HG02623 (cell line): ENCODE measurements around the gene NKAIN4.

Source experiments
- ATAC-seq: cut with Tn5 transposase; IDR thresholded peaks from one replicate; pipeline ENCODE4 v1.9.1; 2021; ENCODE audit warnings: moderate library complexity; ENCODE audit not compliant: unreplicated experiment

The NKAIN4 gene

GRCh38 chr20:63274381-63275228 is 20.3 kb upstream of the NKAIN4 start:
- ATAC-seq = no peak

- no peak for ATAC-seq
Observed at GRCh38 chr20:63273635-63274380, 19.5 kb upstream of the NKAIN4 start.

GRCh38 chr20:63273059-63273579 is 18.9 kb upstream of the NKAIN4 start:
- no peak for ATAC-seq

GRCh38 chr20:63272105-63273058 is 18.1 kb upstream of the NKAIN4 start, which contains the start of gene ARFGAP1:
Gene ARFGAP1 (plus strand): TSS chr20:63272813. CDS start chr20:63275581, 2,768 bp downstream.
- peak; percentile 89 for ATAC-seq

- no peak for ATAC-seq
Observed at GRCh38 chr20:63270606-63271325, 16.5 kb upstream of the NKAIN4 start.

GRCh38 chr20:63269724-63270123 is 15.5 kb upstream of the NKAIN4 start:
- no peak for ATAC-seq

- ATAC-seq = no peak
Observed at GRCh38 chr20:63268671-63269439, 14.6 kb upstream of the NKAIN4 start.

- ATAC-seq = no peak
Observed at GRCh38 chr20:63268256-63268655, 14.0 kb upstream of the NKAIN4 start.

- ATAC-seq = no peak
Observed at GRCh38 chr20:63267691-63268090, 13.4 kb upstream of the NKAIN4 start.

- no peak for ATAC-seq
Observed at GRCh38 chr20:63265891-63266515, 11.7 kb upstream of the NKAIN4 start.

GRCh38 chr20:63264519-63264918 is 10.3 kb upstream of the NKAIN4 start:
- ATAC-seq = no peak

GRCh38 chr20:63264000-63264399 is 9.7 kb upstream of the NKAIN4 start:
- ATAC-seq = no peak

- ATAC-seq = no peak
Observed at GRCh38 chr20:63262836-63263235, 8.6 kb upstream of the NKAIN4 start.

GRCh38 chr20:63261795-63262528 is 7.7 kb upstream of the NKAIN4 start:
- ATAC-seq = no peak

GRCh38 chr20:63261060-63261794 is 7.0 kb upstream of the NKAIN4 start:
- ATAC-seq = no peak

GRCh38 chr20:63260521-63260920 is 6.3 kb upstream of the NKAIN4 start:
- no peak for ATAC-seq

GRCh38 chr20:63259734-63260460 is 5.6 kb upstream of the NKAIN4 start:
- ATAC-seq = no peak
